ENCODE results near the gene SLC16A11.

GRCh38 chr17:7014995-7015958, 28.6 kb downstream of the SLC16A11 start:
- TF ChIP-seq CTCF (IDR thresholded peaks at IDR 0.05) (peak; percentile 33), ZFX (IDR thresholded peaks at IDR 0.05; ENCODE audit: borderline replicate concordance) (no peak)

Measured in 22Rv1 (cell line).